SK-N-MC (cell line): ENCODE results near the gene CELSR2.

ENCODE experiments used
- DNase-seq: peaks from one replicate; pipeline ENCODE4 v3.0.0-alpha.2; 2011; ENCODE audit warnings: low read depth, low spot score
- H3K27ac ChIP-seq: fragments of 200-600 bp; sonication (generic); 2 replicates; pipeline ENCODE4 v1.5.1; 2016; ENCODE audit warnings: mixed run types
- H3K36me3 ChIP-seq: fragments of 200-600 bp; sonication (generic); 2 replicates; pipeline ENCODE4 v1.6.1; 2017; ENCODE audit warnings: antibody characterized with exemption, low read length, mixed read lengths; ENCODE audit not compliant: insufficient read depth
- H3K4me3 ChIP-seq: fragments of 200-600 bp; sonication (generic); 2 replicates; pipeline ENCODE4 v1.5.1; 2016
- H3K9ac ChIP-seq: fragments of 200-600 bp; sonication (generic); 2 replicates; pipeline ENCODE4 v1.8.0; 2017; ENCODE audit warnings: mixed run types, mixed read lengths; ENCODE audit not compliant: insufficient read length
- H3K9me3 ChIP-seq: fragments of 200-600 bp; sonication (generic); 2 replicates; pipeline ENCODE4 v1.6.1; 2017; ENCODE audit warnings: low read depth, mild to moderate bottlenecking, antibody characterized with exemption, low read length, moderate library complexity, mixed read lengths
- EZH2 ChIP-seq: fragments of 200-600 bp; sonication (generic); IDR thresholded peaks from one replicate; pipeline ENCODE4 v1.6.1; 2017; ENCODE audit warnings: antibody characterized with exemption
- FOXP2 ChIP-seq: optimal IDR thresholded peaks from 2 replicates; pipeline ENCODE3; 2011; ENCODE audit warnings: mild to moderate bottlenecking, moderate library complexity; ENCODE audit not compliant: insufficient read depth; ENCODE audit errors: extremely low read length, control extremely low read depth
- POLR2AphosphoS5 ChIP-seq: IDR thresholded peaks from 2 replicates; pipeline ENCODE4 v1.6.1; 2012; ENCODE audit warnings: mild to moderate bottlenecking, low read depth, low read length, borderline replicate concordance

The CELSR2 gene

GRCh38 chr1:109248797-109249629 is at the start of gene CELSR2:
Gene CELSR2 (plus strand): TSS chr1:109249539. CDS start chr1:109250080, 541 bp downstream.
- Histone ChIP-seq H3K9ac (no peak within 1 kb of the TSS), H3K4me3 (peak within 1 kb of the TSS; percentile 75), H3K36me3 (no peaks in the 10 kb centered on the region; the same call in 1 of the 2 replicates), H3K9me3 (no peaks in the 10 kb centered on the region), H3K27ac (no peak within 1 kb of the TSS)
- DNase-seq, result no peak
- TF ChIP-seq POLR2AphosphoS5 (peak; percentile 29; the same call in 1 of the 2 replicates), EZH2 (no peak)

GRCh38 chr1:109199710-109200109 is 49.6 kb upstream of the CELSR2 start:
- no peak for DNase-seq
- Histone ChIP-seq H3K36me3 (no peaks in the 10 kb centered on the region), H3K9ac (no peak overlapping the region), H3K4me3 (no peak overlapping the region), H3K9me3 (no peaks in the 10 kb centered on the region), H3K27ac (no peak overlapping the region)
- TF ChIP-seq EZH2 (no peak), FOXP2 (no peak), POLR2AphosphoS5 (no peak)

GRCh38 chr1:109201123-109201703 is 48.1 kb upstream of the CELSR2 start:
- Histone ChIP-seq H3K27ac (no peak overlapping the region), H3K36me3 (no peaks in the 10 kb centered on the region), H3K9me3 (no peaks in the 10 kb centered on the region), H3K4me3 (no peak overlapping the region), H3K9ac (no peak overlapping the region)
- no peak for DNase-seq
- TF ChIP-seq EZH2 (no peak), FOXP2 (no peak), POLR2AphosphoS5 (no peak)

GRCh38 chr1:109204484-109204883 is 44.9 kb upstream of the CELSR2 start:
- TF ChIP-seq EZH2, result no peak
- no peaks in the 10 kb centered on the region for H3K36me3 ChIP-seq
- DNase-seq, result no peak
- no peak overlapping the region for H3K27ac ChIP-seq
- H3K4me3 ChIP-seq, result no peak overlapping the region
- no peak overlapping the region for H3K9ac ChIP-seq
- no peaks in the 10 kb centered on the region for H3K9me3 ChIP-seq

GRCh38 chr1:109206339-109206738 is 43.0 kb upstream of the CELSR2 start:
- H3K4me3 ChIP-seq, result no peak overlapping the region

GRCh38 chr1:109207467-109208103 is 41.8 kb upstream of the CELSR2 start:
- Histone ChIP-seq H3K9ac (no peak overlapping the region), H3K4me3 (no peak overlapping the region)
- no peak for DNase-seq

More at GRCh38 chr1:109206339-109206738, 43.0 kb upstream of the CELSR2 start:
- Histone ChIP-seq H3K9me3 (no peaks in the 10 kb centered on the region), H3K36me3 (no peaks in the 10 kb centered on the region), H3K27ac (no peak overlapping the region), H3K9ac (no peak overlapping the region)
- TF ChIP-seq POLR2AphosphoS5 (no peak), EZH2 (no peak), FOXP2 (no peak)
- no peak for DNase-seq

GRCh38 chr1:109208394-109208793 is 40.9 kb upstream of the CELSR2 start:
- H3K9me3 ChIP-seq, result no peaks in the 10 kb centered on the region
- H3K36me3 ChIP-seq, result no peaks in the 10 kb centered on the region
- no peak for TF ChIP-seq FOXP2
- no peak for TF ChIP-seq EZH2
- TF ChIP-seq POLR2AphosphoS5, result no peak
- DNase-seq, result no peak
- H3K4me3 ChIP-seq, result 0 out of 2 replicates have a peak overlapping the region, but pooled peaks have one; percentile 0
- no peak overlapping the region for H3K9ac ChIP-seq
- no peak overlapping the region for H3K27ac ChIP-seq

More at GRCh38 chr1:109207467-109208103, 41.8 kb upstream of the CELSR2 start:
- no peaks in the 10 kb centered on the region for H3K9me3 ChIP-seq
- no peak overlapping the region for H3K27ac ChIP-seq
- TF ChIP-seq FOXP2, result no peak
- no peak for TF ChIP-seq EZH2
- no peak for TF ChIP-seq POLR2AphosphoS5
- H3K36me3 ChIP-seq, result no peaks in the 10 kb centered on the region

- no peaks in the 10 kb centered on the region for H3K9me3 ChIP-seq
- TF ChIP-seq POLR2AphosphoS5 (no peak), EZH2 (no peak), FOXP2 (no peak)
- H3K27ac ChIP-seq, result no peak overlapping the region
- no peak overlapping the region for H3K9ac ChIP-seq
- H3K4me3 ChIP-seq, result 0 out of 2 replicates have a peak overlapping the region, but pooled peaks have one; percentile 0
- no peaks in the 10 kb centered on the region for H3K36me3 ChIP-seq
- DNase-seq, result no peak
Observed at GRCh38 chr1:109208836-109209463, 40.4 kb upstream of the CELSR2 start.
